Measurements from ENCODE around the gene SLC10A3. TPM values are rescaled to one million over a fixed set of nuclear protein-coding genes. Genes with fewer than 3 reads are reported as not detected.

SLC10A3 gene
- total and polyA plus RNA-seq, 10 of the 15 experiments (the other 5 are each of a cell fraction or from before 2014, with no cell fraction given) = 1.7 to 23.5 (median 11.0) TPM

- H3K4me2 ChIP-seq (ENCODE audit: control insufficient read depth, insufficient read depth) = no peak overlapping the region
- no peak overlapping the region for H3K4me3 ChIP-seq
- H2AFZ ChIP-seq (ENCODE audit: control insufficient read depth, low read depth, low read length) = no peak overlapping the region
- H3K36me3 ChIP-seq (ENCODE audit: control insufficient read depth in 2 of 2, insufficient read depth in 2 of 2, low read length in 1 of 2) = no peaks in the 10 kb centered on the region; a peak in 1 of 4 replicates
- H3K9ac ChIP-seq (ENCODE audit: control insufficient read depth, insufficient read depth, low read length) = no peak overlapping the region
- H3K9me3 ChIP-seq (replicated peaks; ENCODE audit: control insufficient read depth, insufficient read depth, low read length) = no peaks in the 10 kb centered on the region; the same call in 2 of the 3 replicates
- H3K79me2 ChIP-seq (ENCODE audit: control insufficient read depth, insufficient read depth, low read length) = no peaks in the 10 kb centered on the region
- SMC1A ChIA-PET (ENCODE audit: uncharacterized antibody, unreplicated experiment) = no interaction called here
- BruUV-seq (replicated peaks) = no TSS peak
- RAD21 ChIA-PET (ENCODE audit: unreplicated experiment) = no interaction called here
- no peaks in the 10 kb centered on the region for H3K27me3 ChIP-seq (replicated peaks in 1 of 2; ENCODE audit: control insufficient read depth in 2 of 2, insufficient read depth in 2 of 2, low read length in 1 of 2)
- POLR2A ChIA-PET = no interaction called here
- 63% methylated on average over 19 of the region's 23 CpGs for WGBS (ENCODE audit: insufficient coverage, insufficient replicate concordance, low lambda C conversion rate, missing lambda C conversion rate)
- no peak for DNase-seq (ENCODE audit: low read depth, low spot score)
- no peaks in the 10 kb centered on the region for H3K4me1 ChIP-seq (ENCODE audit: control insufficient read depth, insufficient read depth, low read length)
- no peak for ATAC-seq
- no peaks in the 10 kb centered on the region for H4K20me1 ChIP-seq (ENCODE audit: control insufficient read depth, insufficient read depth)
- no peak for FAIRE-seq
- intact Hi-C loops (cut with micrococcal nuclease; ENCODE audit: unreplicated experiment) (no loop called here), in situ Hi-C loops (cut with MboI) (no loop called here)
- no peak overlapping the region for H3K27ac ChIP-seq (ENCODE audit: control insufficient read depth, insufficient read depth)
- CTCF ChIA-PET = no interaction called here
- TF ChIP-seq ZNF687 (IDR thresholded peaks at IDR 0.05) = no peak
- no peak for TF ChIP-seq TCF12 (IDR thresholded peaks at IDR 0.05; ENCODE audit: low read depth, low read length)
- TF ChIP-seq POLR2A (IDR thresholded peaks at IDR 0.05; ENCODE audit: low read depth, low read length) = no peak
- no peak for TF ChIP-seq E4F1 (IDR thresholded peaks at IDR 0.05; ENCODE audit: borderline replicate concordance, partially characterized antibody)
- TF ChIP-seq IRF4 (IDR thresholded peaks at IDR 0.05; ENCODE audit: low read depth, low read length) = no peak
- no peak for TF ChIP-seq WRNIP1 (IDR thresholded peaks at IDR 0.05; ENCODE audit: borderline replicate concordance, low read depth, low read length)
- TF ChIP-seq, protein P1, sequence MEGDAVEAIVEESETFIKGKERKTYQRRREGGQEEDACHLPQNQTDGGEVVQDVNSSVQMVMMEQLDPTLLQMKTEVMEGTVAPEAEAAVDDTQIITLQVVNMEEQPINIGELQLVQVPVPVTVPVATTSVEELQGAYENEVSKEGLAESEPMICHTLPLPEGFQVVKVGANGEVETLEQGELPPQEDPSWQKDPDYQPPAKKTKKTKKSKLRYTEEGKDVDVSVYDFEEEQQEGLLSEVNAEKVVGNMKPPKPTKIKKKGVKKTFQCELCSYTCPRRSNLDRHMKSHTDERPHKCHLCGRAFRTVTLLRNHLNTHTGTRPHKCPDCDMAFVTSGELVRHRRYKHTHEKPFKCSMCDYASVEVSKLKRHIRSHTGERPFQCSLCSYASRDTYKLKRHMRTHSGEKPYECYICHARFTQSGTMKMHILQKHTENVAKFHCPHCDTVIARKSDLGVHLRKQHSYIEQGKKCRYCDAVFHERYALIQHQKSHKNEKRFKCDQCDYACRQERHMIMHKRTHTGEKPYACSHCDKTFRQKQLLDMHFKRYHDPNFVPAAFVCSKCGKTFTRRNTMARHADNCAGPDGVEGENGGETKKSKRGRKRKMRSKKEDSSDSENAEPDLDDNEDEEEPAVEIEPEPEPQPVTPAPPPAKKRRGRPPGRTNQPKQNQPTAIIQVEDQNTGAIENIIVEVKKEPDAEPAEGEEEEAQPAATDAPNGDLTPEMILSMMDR (IDR thresholded peaks at IDR 0.05 in 2 of 3, conservative IDR thresholded peaks at IDR 0.05 in 1 of 3; ENCODE audit: control insufficient read depth in 2 of 3, extremely low read depth in 1 of 3, insufficient read depth in 1 of 3, low read depth in 3 of 3, low read length in 3 of 3) = no peak
- TF ChIP-seq NFYA (IDR thresholded peaks at IDR 0.05; ENCODE audit: borderline replicate concordance, low read depth, low read length) = no peak
- TF ChIP-seq CEBPB (IDR thresholded peaks at IDR 0.05; ENCODE audit: borderline replicate concordance in 1 of 2, low read depth in 2 of 2, low read length in 2 of 2) = no peak
- TF ChIP-seq NR2F1 (conservative IDR thresholded peaks at IDR 0.05) = no peak
- TF ChIP-seq ZNF217 (IDR thresholded peaks at IDR 0.05) = no peak
- no peak for TF ChIP-seq HSF1 (IDR thresholded peaks at IDR 0.05; ENCODE audit: low read depth, low read length)
These were observed 18.4 kb downstream of the SLC10A3 start for GRCh38 chrX:154471839-154472684.

Data from GM12878 (cell line).